HG03025 (cell line): ENCODE results near the gene TAS2R9.
"Not testable (repeated sequence)": the region's sequence is repeated elsewhere in the genome, so short reads cannot be mapped to it uniquely, and the experiment has no call there.

ENCODE experiments used
- ATAC-seq: cut with Tn5 transposase; IDR thresholded peaks from one replicate; pipeline ENCODE4 v1.9.1; 2021; ENCODE audit warnings: mild to moderate bottlenecking, moderate library complexity; ENCODE audit not compliant: unreplicated experiment, low FRiP score

TAS2R9 gene, protein sequence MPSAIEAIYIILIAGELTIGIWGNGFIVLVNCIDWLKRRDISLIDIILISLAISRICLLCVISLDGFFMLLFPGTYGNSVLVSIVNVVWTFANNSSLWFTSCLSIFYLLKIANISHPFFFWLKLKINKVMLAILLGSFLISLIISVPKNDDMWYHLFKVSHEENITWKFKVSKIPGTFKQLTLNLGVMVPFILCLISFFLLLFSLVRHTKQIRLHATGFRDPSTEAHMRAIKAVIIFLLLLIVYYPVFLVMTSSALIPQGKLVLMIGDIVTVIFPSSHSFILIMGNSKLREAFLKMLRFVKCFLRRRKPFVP

DNA sequence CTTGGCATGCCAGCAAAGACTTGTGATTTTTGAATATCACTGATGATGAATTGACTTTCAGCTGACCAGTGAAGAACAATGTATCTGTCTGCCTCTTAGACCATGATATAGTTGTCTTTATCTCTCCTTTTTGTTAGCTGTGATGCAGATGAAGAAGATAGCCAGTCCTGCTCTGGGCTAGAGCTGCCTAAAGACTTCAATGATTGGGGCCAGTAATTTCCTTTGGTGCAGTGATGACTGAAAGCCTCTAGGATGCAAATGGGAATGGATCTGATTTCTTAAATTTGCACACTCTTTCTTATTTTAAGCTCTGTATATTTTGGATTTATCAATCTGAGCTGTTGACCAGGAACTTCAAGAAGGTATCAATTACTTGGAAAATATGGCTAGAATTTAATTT is at the start of gene TAS2R9:
TSS of gene TAS2R9 (minus strand) at position 101 of the 400 bp plus-strand sequence. CDS start at position 8, 93 bp downstream.
- no peak for ATAC-seq

DNA sequence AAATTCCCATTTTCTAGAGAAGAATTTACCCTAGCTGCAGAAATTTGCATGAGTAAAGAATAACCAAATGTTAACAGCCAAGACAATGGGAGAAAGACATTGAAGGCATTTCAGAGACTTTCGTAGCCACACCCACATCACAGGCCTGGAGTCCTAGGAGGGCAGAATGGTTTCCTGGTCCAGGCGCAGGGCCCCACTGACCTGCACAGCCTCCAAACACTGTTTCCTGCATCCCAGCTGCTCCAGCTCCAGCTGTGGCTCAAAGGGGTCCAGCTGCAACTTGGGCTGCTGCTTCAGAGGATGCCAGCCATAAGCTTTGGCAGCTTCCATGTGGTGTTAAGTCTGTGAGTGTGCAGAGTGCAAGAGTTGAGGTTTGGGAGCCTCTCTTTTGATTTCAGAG is 45.8 kb upstream of the TAS2R9 start:
- no peak for ATAC-seq

DNA sequence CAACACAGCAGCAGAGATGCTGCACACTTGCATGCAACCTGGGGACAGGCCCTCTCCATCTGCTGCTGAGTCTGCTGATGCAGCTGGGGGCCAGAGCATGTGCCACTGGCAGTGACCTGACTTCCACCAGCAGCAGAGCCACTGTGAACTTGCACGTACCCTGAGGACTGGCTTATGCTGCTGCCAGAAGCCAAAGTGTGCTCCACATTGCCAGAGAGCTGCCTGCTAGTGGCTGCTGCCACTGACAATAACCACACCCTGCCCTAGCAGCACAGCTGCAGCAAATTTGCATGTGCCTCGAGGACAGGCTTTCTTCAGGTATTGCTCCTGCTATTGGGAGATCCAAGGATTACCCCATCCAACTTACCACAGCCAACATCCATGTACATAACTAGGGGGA is 43.8 kb upstream of the TAS2R9 start:
- no peak for ATAC-seq

DNA sequence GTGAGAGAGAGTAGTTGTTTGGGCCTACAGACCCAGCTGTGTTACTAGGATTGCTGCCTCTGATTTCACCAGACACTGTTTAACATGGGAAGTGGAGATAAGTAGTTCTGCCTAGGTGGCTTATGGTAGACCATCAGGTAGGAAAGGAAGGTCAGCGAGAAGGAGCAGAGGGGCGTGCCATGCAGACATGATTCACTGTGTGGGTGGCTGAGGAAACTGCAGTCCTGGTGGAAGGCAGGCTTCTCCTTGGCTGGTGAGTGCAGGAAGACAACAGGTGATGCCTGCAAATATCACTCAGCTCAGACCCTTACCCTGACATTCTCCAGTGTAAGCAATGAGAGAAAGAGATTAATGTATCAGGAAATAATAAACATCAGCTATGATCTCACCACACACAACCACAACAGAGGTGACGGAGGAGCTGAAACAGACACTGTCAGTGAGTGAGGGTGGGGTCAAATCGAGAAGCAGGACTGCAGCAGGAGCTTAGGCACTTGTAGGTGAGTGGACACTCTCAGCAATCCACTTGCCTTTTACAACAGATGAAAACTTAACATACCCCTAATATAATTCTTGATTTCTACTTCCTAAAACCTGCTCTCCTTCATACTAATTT is 41.4 kb upstream of the TAS2R9 start:
- no peak for ATAC-seq

DNA sequence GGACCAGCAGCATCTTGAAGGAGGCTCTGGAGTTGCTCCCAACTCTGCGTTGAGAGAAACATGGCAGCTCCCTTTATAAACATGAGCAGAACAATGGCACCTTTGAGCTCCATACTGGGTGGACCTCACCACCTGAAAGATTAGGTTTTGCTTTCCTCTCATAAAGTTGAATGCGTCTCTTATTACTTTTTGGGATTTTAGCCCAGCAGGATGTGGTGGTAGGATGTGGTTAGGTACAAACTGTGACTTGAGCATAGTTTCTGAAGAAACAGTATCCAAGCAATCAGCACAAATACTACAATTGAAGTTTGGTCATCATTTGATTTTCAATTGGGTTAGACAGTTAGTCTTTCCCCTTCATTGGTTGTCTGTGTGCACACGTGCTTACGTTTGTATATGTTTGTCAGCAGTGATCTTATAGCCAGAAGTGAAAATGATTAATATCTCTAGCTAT is 39.5 kb upstream of the TAS2R9 start, which contains the start of gene PRR4:
TSS of gene PRR4 (minus strand) at position 51 of the 454 bp plus-strand sequence. CDS start at position 13, 38 bp downstream.
- ATAC-seq, result no peak

DNA sequence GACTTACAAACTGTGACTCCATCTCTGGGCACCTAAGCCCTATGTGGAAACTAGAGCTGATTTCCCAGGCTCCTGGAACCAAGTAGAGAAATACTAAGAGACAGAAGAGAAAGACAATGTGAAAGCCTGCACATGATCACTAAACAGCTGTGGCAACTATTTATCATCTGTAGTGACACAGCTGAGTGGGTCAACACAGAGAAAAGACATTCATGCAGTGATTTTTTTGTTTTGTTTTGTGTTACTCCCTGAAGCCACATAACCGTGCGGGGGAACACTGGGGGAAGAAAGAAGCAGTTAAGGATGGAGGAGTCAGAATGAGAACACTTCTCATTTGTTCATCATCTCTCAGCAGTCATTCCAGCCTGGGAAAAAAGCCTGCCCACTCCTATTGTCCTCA is 37.8 kb upstream of the TAS2R9 start:
- no peak for ATAC-seq

DNA sequence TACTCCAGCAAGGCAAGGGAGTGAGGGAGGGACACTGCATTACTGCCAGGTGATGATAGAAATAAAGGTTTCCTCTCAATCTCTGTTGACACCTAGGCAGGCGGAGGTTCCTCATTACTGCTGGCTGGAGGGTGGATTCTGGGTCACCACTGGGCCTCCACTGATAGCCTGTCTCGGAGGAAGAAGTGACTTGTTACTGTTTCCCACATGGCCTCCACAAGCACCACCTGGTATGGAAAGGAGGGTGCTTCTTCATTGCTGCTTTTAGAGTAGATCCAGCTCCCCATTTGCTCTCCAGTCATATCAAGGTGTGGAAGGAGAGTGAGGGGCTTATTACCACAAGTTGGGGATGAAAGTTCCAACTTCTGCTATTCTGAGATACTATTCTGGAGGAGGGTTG is 32.9 kb upstream of the TAS2R9 start:
- ATAC-seq, result no peak

DNA sequence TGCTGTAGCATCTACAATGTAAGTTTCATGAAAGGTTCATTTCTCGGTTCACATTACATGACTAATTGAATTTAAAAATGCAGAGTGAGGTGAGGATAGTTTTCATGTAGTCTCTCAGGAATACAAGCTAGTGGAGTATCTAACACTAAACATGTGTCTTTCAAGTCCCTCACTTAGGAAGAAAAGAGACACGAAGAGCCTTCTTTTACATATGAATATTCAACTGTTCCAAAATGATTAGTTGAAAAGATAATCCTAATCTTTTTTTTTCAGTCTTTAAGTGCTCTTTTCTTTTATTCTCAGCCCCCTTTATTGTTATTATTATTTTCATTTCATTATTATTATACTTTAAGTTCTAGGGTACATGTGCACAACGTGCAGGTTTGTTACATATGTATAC is 28.5 kb upstream of the TAS2R9 start:
- no peak for ATAC-seq

DNA sequence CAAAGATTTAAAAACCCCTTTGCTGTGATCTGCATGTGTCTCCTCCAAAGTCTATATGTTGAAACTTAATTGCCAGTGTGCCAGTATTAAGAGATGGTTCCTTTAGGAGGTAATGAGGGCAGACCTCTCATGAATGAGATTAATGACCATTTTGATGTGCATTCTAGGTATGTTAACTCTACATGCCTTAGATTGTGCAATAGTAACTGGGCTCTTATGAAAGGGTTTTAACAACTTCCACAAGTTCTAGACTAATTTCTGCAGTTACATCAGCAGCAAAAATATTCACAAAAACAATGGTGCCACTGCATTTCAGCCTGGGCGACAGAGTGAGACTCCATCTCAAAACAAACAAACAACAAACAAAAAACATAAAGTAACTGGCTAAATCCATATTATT is 20.0 kb upstream of the TAS2R9 start:
- ATAC-seq, result no peak

DNA sequence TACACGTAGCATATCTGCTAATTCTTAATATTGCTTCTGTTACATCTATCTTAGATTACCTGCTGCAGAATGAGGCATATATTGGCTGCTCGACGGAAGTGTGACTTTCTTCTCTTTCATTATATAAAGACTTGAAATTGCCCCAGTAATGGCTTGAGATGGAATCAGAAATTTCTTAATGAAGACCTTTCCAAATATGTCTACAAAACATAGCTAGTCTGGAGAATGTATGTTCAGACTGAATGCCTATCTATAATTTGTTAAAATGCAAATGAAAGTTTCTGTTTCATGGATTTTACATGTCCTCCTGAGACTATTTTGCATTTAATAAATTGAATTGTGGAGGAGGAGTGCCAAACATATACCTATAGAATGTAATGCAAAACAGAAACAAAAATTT is 16.3 kb upstream of the TAS2R9 start, which contains the start of gene TAS2R10:
TSS of gene TAS2R10 (minus strand) at position 101 of the 400 bp plus-strand sequence. CDS start at position 12, 89 bp downstream.
- ATAC-seq, result no peak

DNA sequence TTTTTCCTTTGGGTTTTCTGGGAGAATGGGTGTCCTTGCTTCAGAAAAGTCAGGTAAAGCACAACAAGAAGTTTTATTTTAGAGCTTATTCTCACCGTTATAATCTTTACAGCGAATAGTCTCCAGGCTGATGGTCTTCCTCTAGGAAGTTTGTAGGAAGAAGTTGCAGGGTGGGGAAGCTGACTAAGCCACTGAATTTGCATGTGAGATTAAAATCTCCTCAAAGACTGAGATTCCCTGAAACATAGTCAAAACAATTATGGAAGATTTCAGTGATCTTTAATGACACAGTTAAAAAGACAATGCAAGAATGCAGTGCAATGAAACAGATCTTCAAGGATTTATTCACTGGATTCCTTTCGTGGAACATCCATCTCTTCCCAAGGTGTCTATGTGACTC is 15.0 kb upstream of the TAS2R9 start:
- no peak for ATAC-seq

DNA sequence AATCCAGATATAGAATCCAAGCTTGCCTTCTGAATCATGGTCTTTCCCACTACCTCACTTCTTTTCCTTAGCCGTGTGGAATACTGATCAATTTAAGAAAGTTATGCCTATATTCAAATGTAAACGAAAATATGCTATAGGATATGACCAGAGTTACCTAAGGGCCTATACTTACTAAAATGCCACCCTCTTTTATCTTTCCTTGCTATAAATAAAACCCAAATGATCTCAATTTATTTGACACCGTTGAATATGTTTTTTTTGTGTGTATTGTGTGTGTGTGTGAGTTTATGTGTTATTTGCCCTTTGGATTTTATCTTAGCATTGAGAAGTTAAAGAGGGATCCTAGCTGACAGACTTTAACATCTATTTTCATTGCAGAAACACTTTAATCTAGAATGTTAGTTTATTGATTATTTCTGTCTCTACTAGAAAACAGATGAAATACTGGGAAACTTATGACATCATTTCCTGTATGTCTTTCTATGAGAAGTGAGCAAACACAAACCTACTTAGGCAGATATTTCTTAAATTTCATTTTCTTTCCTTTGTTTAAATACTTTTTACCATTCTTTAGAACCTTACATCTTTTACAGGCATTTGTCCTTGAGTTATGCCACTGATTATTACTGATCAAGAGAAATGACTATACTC is 2.0 kb upstream of the TAS2R9 start:
- no peak for ATAC-seq

DNA sequence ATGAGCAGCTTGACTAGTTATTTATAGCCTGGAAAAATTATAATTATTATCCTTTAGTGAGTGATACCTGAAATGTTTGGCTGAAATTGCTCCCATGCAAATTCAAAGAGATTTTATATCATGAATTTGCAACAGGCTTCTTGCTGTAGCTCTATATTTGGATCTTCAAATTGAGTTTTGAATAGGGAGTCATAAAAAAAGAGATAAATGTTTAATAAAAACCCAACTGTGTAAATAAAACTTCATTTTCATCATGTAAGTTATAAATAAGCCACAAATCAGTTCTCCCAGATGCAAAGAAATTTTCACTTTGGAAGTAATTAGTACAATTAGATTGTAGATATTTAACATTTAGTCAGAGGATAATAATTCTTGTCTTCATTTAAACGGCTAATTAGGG is 2.8 kb downstream of the TAS2R9 start, which contains the start of gene TAS2R8:
TSS of gene TAS2R8 (minus strand) at position 101 of the 400 bp plus-strand sequence. CDS start 306 bp downstream, outside the sequence.
- ATAC-seq, result no peak

DNA sequence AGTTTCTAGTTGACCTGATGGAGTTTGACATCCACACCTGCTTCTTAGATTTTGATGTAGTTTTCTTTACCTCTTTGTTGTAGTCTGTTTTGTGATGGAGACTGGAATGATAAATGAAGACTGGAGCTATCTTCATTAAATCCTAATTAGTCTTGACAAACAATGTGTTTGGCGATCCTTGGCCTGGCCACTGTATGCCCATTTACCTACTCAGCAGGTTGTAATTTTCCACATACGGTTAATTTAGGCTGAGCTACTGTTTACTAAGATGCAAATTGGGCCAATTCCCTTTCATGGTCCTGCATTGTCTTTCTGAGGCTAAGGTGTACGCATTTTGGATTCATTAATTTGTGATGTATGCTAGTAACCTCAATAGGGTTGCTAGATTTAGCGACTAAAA is 7.4 kb downstream of the TAS2R9 start, which contains the start of gene TAS2R7:
TSS of gene TAS2R7 (minus strand) at position 41 of the 400 bp plus-strand sequence. CDS start 57 bp downstream, outside the sequence.
- no peak for ATAC-seq

DNA sequence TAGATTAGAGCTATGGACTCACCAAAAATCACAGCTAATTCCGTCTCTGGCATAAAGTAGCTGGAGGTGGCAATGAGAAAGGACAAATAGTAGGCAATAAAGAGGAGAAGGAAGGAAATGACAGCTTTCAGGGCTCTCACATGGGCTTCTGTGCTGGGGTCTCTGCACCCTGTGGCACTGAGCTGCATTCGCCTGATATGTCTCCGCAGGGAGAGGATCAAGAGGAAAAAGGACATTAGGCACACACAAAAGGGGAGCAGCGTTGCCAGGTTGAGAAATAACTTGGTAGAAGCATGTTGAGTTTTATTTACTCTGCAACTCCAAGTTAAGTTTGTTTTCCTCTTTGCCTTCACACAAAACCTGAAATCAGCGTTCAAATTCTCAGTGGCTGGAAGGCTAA is 8.2 kb downstream of the TAS2R9 start:
- no peak for ATAC-seq

DNA sequence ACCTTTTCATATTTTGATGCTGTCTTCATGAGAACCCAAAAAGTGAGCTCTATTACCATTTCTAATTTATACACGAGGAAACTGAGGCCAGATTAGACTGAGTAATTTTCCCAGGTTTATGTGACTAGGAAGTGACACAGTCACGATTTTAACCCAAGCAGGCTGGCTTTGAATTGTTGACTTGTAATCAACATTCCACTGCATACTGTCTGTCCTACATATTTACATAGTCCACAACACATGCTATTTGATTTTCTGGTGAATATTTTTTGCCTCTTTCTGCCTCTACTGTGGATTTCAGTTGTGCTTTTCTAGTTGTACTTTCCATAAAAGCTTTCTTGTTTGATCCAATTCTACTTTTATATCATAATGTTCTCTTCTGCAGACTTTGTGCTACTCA is 15.7 kb downstream of the TAS2R9 start:
- no peak for ATAC-seq

DNA sequence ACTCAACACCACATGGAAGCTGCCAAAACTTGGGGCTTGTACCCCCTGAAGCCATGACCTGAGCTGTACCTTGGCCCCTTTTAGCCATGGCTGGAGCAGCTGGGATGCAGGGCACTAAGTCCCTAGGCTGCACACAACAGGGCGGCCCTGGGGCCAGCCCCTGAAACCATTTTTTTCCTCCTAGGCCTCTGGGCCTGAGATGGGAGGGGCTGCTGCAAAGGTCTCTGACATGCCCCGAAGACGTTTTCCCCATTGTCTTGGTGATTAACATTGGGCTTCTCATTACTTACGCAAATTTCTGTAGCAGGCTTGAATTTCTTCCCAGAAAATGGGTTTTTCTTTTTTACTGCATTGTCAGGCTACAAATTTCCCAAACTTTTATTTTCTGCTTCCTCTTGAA is 18.2 kb downstream of the TAS2R9 start:
- not testable (repeated sequence) for ATAC-seq

DNA sequence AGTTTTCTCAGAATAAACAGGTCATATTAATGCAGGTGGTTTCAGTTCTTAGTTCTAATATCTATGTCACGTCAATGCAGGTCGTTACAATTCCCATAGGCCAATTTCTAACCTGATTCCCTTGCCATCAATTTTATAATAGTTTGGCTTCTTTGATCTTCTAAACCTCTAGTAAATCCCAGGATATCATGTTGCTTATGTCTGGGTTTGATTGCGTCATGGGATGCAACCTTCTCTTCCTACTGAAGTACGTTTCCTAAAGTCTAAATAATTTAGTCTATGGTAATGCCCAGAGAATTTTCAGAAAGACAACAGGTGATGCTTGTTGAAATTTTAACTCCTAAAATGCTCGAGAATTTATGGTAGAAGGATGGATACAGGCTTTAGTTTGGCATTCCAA is 26.7 kb downstream of the TAS2R9 start:
- no peak for ATAC-seq

DNA sequence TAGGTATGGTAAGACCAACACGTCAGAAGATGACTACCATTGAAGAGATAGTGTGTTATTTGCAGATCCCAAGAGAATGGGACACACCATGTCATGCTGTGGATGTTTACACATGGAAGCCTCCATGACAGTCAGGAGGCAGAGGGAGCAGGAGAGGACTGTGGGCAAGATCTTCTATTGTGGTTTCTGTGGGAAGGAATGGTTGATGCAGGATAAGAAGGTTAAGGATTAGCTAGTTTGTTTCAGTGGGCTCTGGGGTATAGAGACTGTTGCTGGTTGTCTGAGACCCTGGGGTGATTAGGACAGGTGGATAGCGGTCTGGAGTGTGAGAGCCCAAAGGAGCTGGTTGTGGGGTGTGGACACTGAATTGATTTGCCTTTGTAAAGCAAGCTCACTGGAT is 30.9 kb downstream of the TAS2R9 start:
- no peak for ATAC-seq

DNA sequence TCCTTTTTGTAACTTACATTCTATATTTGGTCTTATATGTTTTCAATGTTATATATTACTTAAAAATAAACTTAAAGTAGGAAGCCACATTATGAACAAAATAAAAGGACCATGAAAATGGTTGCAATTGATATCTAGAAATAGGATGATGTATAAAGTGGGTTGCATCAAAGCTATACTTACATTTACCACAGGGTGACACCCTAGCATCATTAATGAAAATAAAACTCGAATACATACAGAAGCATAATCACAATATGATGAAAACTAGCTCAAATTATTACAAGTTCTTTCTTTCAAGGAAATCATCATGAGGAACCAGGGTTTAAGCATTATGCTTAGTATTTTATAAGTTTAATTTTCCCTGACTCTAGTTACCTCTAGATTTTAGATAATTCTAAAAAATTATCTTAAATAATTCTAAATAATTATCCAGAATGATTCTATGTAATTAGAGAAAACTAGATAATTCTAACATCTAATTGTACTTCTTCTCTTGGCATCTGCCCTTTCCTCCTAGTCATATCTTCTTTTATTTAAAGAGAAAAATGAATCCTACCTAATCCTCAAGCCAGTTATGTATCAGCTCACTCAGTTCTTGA is 38.7 kb downstream of the TAS2R9 start:
- no peak for ATAC-seq

DNA sequence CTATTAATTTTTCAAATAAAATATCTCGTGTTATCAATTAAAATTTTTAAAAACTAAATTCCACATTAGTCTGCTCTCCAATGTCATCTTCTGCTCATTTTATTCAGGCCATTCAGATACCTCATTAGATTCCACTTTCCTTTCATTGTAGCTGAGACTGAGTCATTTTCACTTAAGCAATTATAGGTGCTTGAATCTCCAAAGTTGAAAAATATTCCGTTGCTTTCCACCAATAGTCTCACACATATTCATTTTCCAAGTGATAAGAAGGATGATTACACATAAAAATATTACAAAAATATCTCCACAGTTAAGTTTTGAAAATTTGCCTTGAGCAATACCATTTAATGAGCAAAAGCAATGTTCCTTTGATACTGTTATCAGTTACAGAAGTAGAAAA is 50.3 kb downstream of the TAS2R9 start:
- no peak for ATAC-seq
